ENCODE results near the gene FAM117A. TPM values are rescaled to one million over a fixed set of nuclear protein-coding genes. Genes with fewer than 3 reads are reported as not detected.

The FAM117A gene
- total RNA-seq, 2 experiments from 2014 or later = 30.6 to 34.1 TPM

DNA sequence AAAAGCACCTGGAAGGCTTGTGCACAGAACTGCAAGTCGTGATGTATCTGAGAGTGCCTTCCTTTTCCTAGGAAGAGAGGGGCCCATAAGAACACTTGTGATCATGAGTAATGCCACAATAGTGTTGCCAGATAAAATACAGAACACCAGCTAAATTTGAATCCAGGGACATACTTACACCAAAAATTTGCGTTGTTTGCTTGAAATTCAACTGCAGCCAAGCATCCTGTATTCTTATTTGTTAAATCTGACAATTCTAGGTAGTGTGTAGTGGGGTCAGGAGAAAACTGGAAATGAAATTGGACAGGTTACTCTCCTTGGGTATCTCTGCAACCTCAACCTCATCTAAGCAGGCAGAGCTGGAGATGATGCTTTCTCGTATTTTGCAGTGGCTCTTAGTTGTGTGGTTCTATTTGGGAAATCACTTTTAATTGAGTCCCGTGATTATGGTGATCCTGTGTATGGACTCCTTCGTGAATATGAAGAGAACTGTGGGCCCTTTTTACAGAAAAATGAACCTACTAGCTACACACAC lies 68.2 kb downstream of the FAM117A start:
- ChIA-PET POLR2A (interaction anchor here (0.7 kb wide), 1 partner anchor 10 kb away, joined by 5 read pairs; no protein-coding TSS in a partner anchor), CTCF (interaction anchor here (0.6 to 13.0 kb wide), 28 partner anchors 8 to 302 kb away, joined by 3 to 116 read pairs (median 4); partner anchors contain the start of genes NXPH3, PHB1, SLC35B1 and SPOP)
- DNase-seq = no peak
- H3K27ac Mint-ChIP-seq = peak overlapping the region; percentile 79
- H3K4me3 Mint-ChIP-seq = no peak overlapping the region
- no peaks in the 10 kb centered on the region for H3K27me3 Mint-ChIP-seq
- no peaks in the 10 kb centered on the region for H3K9me3 Mint-ChIP-seq
- peaks cover 39% of the 10 kb centered on the region for H3K4me1 Mint-ChIP-seq
- peaks cover 15% of the 10 kb centered on the region for H3K36me3 Mint-ChIP-seq (ENCODE audit: low read depth)

DNA sequence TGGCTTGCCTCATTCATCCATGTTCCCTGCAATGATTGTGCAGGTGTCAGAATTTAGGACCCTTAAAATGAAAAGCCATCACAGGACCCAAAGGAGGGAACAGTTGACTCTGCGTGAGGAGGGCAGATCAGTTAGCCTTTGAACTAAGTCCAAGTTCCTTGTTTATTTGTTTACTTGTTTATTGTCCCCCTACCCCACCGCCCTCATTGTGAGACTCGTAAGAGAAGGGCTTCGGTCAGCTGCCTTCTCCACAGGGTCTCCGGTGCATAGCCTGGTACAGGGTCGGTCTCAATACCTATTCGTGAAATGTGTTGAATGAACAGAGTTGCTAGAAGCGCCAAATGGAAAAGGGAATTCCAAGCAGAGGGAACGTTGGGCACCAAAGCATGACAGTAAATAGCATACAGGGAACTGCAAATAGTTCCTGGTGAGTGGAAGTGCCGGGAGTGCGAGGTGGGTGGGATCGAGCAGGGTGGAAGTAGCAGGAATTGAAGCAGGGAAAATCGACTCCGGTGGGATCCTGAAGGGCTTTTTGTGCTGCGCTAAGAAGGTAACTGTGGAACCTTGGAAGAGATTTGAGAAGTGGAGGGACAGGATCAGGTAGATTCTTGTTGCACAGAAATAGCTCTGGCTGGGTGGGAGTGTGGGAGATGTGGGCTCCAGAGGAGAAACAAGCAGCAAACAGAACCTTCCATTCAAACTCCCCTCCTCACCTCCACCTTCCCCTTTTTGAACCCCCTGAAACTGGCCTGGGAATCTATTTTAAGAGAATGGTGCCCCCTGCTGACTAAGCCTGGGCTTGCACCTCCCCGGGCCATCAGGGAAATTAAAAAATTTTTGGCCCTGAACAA lies 68.9 kb downstream of the FAM117A start:
- Mint-ChIP-seq H3K4me1 (peaks cover 42% of the 10 kb centered on the region), H3K36me3 (ENCODE audit: low read depth) (peaks cover 9% of the 10 kb centered on the region), H3K4me3 (no peak overlapping the region), H3K27ac (peak overlapping the region; percentile 79), H3K27me3 (no peaks in the 10 kb centered on the region), H3K9me3 (no peaks in the 10 kb centered on the region)
- ChIA-PET CTCF (interaction anchor here (0.8 to 13.0 kb wide), 20 partner anchors 9 to 303 kb away, joined by 3 to 116 read pairs (median 5); partner anchors contain the start of genes NXPH3, PHB1, SLC35B1 and SPOP), POLR2A (interaction anchor here (0.7 kb wide), 1 partner anchor 10 kb away, joined by 5 read pairs; no protein-coding TSS in a partner anchor)
- peak; percentile 73 for DNase-seq

DNA sequence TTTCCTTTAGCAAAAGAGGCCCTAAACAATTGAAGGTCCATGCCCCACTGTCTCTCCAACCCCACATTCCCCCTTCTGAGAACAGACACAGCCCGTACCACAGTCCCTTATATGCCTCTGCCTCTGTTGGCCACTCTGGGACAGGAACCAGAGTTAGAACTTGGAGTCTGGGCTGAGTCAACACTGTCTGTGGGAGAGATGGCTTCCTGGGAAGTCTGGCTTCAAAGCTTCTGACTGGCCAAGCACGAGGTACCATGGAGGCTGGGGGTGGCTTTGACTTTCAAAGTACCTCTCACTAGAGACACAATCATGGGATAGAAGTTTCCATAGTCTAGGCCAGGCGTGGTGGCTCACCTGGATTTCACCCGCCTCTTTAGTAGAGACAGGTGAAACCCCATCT lies 71.2 kb downstream of the FAM117A start:
- Mint-ChIP-seq H3K27me3 (no peaks in the 10 kb centered on the region), H3K36me3 (ENCODE audit: low read depth) (peaks cover 8% of the 10 kb centered on the region), H3K4me3 (no peak overlapping the region), H3K4me1 (peaks cover 48% of the 10 kb centered on the region), H3K9me3 (peaks cover 3% of the 10 kb centered on the region), H3K27ac (no peak overlapping the region)
- ChIA-PET CTCF (interaction anchor here (0.6 kb wide), 1 partner anchor 125 kb away, joined by 3 read pairs; no protein-coding TSS in a partner anchor), POLR2A (no interaction called here)
- no peak for DNase-seq

- Mint-ChIP-seq H3K27me3 (no peaks in the 10 kb centered on the region), H3K27ac (no peak overlapping the region), H3K9me3 (peaks cover 3% of the 10 kb centered on the region), H3K4me3 (no peak overlapping the region), H3K36me3 (ENCODE audit: low read depth) (peaks cover 14% of the 10 kb centered on the region), H3K4me1 (peaks cover 55% of the 10 kb centered on the region)
- CTCF ChIA-PET = interaction anchor here (0.7 to 2.1 kb wide), 5 partner anchors 16 to 124 kb away, joined by 3 to 10 read pairs (median 4); partner anchors contain the start of genes NXPH3 and SLC35B1
- POLR2A ChIA-PET = no interaction called here
- no peak for DNase-seq
Observed at GRCh38 chr17:49691677-49692191, 72.2 kb downstream of the FAM117A start.

GRCh38 chr17:49691086-49691676 lies 72.8 kb downstream of the FAM117A start:
- no peaks in the 10 kb centered on the region for H3K27me3 Mint-ChIP-seq
- H3K4me1 Mint-ChIP-seq = peaks cover 52% of the 10 kb centered on the region
- H3K4me3 Mint-ChIP-seq = no peak overlapping the region
- ChIA-PET CTCF (interaction anchor here (0.7 to 2.1 kb wide), 7 partner anchors 12 to 129 kb away, joined by 3 to 10 read pairs (median 3); partner anchors contain the start of genes NXPH3 and SLC35B1), POLR2A (no interaction called here)
- peaks cover 14% of the 10 kb centered on the region for H3K36me3 Mint-ChIP-seq (ENCODE audit: low read depth)
- DNase-seq = no peak
- H3K9me3 Mint-ChIP-seq = peaks cover 3% of the 10 kb centered on the region
- no peak overlapping the region for H3K27ac Mint-ChIP-seq

DNA sequence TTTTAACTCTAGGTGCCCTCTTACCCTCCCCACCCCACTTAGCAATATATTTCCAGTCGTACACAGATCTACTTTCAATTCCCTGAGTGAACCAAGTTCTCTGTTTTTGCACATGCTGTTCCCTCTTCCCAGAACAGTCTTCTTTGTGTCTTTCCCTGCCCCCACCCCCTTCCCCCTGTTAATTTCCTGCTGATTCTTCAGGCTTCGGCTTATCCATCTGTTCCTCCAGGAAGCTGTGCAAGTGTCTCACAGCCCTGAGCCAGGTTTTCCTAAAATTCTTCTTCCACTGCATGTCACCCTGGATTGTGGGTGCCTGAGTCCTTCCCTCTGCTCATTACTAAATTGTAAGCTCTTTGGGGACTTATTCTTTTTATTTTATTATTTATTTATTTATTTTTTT lies 73.7 kb downstream of the FAM117A start:
- ChIA-PET CTCF (interaction anchor here (0.9 to 2.1 kb wide), 4 partner anchors 11 to 128 kb away, joined by 3 to 10 read pairs (median 4); partner anchors contain the start of gene NXPH3), POLR2A (interaction anchor here (0.7 kb wide), 1 partner anchor 13 kb away, joined by 9 read pairs; no protein-coding TSS in a partner anchor)
- no peaks in the 10 kb centered on the region for H3K27me3 Mint-ChIP-seq
- H3K4me3 Mint-ChIP-seq = no peak overlapping the region
- no peak for DNase-seq
- peak overlapping the region; percentile 71 for H3K27ac Mint-ChIP-seq
- peaks cover 14% of the 10 kb centered on the region for H3K36me3 Mint-ChIP-seq (ENCODE audit: low read depth)
- peaks cover 3% of the 10 kb centered on the region for H3K9me3 Mint-ChIP-seq
- peaks cover 42% of the 10 kb centered on the region for H3K4me1 Mint-ChIP-seq

DNA sequence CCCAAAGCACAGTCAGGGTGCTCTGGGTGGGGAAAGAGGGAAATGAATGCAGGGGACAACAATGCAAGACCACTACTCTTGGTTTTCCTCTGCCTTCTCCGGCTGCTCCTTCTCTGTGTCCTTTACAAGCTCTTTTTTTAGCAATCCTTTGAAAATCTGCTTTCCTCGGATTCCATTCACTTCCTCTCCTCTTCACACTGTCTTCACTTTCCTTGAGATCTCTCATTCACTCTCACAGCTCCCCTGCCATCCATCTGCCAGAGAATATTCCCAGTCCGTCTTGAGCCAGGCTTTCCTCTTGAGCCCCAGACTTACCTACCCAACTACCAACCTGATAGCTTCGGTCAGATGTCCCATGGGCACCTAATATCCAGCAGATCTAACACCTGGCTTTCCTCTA lies 75.1 kb downstream of the FAM117A start:
- Mint-ChIP-seq H3K4me3 (peak overlapping the region; percentile 11), H3K27me3 (no peaks in the 10 kb centered on the region), H3K4me1 (peaks cover 38% of the 10 kb centered on the region), H3K9me3 (peaks cover 3% of the 10 kb centered on the region), H3K36me3 (ENCODE audit: low read depth) (peaks cover 14% of the 10 kb centered on the region), H3K27ac (peak overlapping the region; percentile 77)
- no peak for DNase-seq
- CTCF ChIA-PET = interaction anchor here (0.7 to 1.3 kb wide), 2 partner anchors 20 to 119 kb away, joined by 3 to 4 read pairs; no protein-coding TSS in a partner anchor
- POLR2A ChIA-PET = no interaction called here

DNA sequence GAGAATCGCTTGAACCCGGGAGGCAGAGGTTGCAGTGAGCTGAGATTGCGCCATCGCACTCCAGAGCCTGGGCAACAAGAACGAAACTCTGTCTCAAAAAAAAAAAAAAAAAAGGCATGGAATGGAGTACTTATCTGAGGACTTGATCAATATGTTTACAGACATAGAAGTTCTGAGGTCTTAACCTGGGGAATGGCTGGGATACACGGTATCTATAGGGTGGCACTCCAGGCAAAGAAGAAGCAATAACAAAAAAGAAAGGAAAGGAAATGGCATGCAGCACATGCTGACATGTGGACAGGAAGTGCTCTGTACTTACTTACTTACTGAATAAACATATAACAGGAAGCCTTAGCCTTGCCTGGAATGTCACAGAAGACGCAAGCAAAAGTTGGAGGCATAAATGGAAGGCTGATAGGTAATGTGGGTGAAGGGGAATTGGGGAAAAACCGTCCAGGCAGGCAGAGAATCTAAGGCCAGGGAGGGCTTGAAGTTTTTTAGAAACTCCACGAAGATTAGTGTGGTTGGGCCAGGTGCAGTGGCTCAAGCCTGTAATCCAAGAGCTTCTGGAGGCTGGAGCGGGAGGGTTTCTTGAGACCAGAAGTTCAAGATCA lies 75.9 kb downstream of the FAM117A start:
- Mint-ChIP-seq H3K36me3 (ENCODE audit: low read depth) (peaks cover 14% of the 10 kb centered on the region), H3K27ac (peak overlapping the region; percentile 95), H3K4me1 (peaks cover 38% of the 10 kb centered on the region), H3K4me3 (peak overlapping the region; percentile 61), H3K9me3 (peaks cover 3% of the 10 kb centered on the region), H3K27me3 (no peaks in the 10 kb centered on the region)
- DNase-seq = peak; percentile 39
- POLR2A ChIA-PET = no interaction called here
- CTCF ChIA-PET = interaction anchor here (0.6 to 1.7 kb wide), 5 partner anchors 8 to 117 kb away, joined by 3 to 7 read pairs (median 4); no protein-coding TSS in a partner anchor

DNA sequence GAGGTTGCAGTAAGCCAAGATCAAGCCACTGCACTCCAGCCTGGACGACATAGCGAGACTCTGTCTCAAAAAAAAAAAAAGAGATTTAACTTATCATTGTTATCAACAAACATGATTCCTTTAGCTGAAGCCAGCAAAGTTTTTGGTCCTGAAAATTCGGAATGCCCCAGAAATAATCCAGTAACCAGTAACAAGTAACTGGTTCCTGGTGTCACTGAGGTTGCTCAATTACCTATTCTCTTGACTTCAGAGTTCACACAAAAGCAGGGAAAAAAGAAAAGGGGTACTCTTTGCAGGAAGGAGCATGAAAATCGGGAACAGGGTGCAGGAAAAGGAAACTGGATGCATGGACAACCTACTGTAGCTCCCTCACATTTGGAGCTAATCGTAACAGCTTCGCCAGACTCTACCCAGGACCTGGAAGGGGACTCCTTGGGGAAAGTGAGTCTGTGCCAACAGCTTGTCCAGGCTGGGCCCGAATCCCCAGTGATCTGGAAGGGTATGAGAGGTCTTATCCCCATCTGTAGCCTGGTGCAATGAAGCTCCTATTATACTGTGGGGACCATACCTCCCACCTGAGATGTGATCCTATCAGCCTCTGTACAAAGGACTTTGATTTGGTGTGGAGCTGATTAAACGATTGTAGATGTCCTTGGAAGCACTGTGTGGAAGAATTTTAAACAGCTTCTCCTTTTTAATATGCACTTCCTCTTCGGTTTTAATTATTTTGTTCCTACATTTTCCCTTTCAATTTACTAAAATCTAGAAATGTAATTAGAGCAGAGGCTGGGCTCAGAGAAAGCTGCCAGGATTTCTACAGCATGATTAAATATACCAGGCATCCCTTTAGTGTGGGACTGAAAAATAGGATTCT lies 82.6 kb downstream of the FAM117A start:
- POLR2A ChIA-PET = no interaction called here
- no peak overlapping the region for H3K27ac Mint-ChIP-seq

GRCh38 chr17:49680314-49680713 lies 83.6 kb downstream of the FAM117A start:
- Mint-ChIP-seq H3K36me3 (ENCODE audit: low read depth) (peaks cover 10% of the 10 kb centered on the region), H3K27me3 (peaks cover 2% of the 10 kb centered on the region), H3K4me3 (no peak overlapping the region), H3K4me1 (peaks cover 31% of the 10 kb centered on the region), H3K9me3 (peaks cover 4% of the 10 kb centered on the region), H3K27ac (no peak overlapping the region)
- POLR2A ChIA-PET = no interaction called here
- CTCF ChIA-PET = interaction anchor here (0.7 to 3.1 kb wide), 2 partner anchors 15 to 53 kb away, joined by 3 to 14 read pairs; no protein-coding TSS in a partner anchor
- no peak for DNase-seq

More for the DNA sequence above, 82.6 kb downstream of the FAM117A start:
- peaks cover 20% of the 10 kb centered on the region for H3K4me1 Mint-ChIP-seq
- H3K4me3 Mint-ChIP-seq = no peak overlapping the region
- peaks cover 2% of the 10 kb centered on the region for H3K27me3 Mint-ChIP-seq
- H3K9me3 Mint-ChIP-seq = peaks cover 4% of the 10 kb centered on the region
- no peak for DNase-seq
- CTCF ChIA-PET = interaction anchor here (0.5 to 3.1 kb wide), 4 partner anchors 14 to 1400 kb away, joined by 3 to 14 read pairs (median 5); no protein-coding TSS in a partner anchor
- peaks cover 5% of the 10 kb centered on the region for H3K36me3 Mint-ChIP-seq (ENCODE audit: low read depth)
